CD4-positive, alpha-beta T cell (primary cell): ENCODE results near the gene ADGRA1. TPM values are rescaled to one million over a fixed set of nuclear protein-coding genes. Genes with fewer than 3 reads are reported as not detected.

Experiments used
- ATAC-seq: fragments of 200-7000 bp; cut with Tn5 transposase; one replicate; pipeline ENCODE4 v1.10.0; 2022; ENCODE audit warnings: mild to moderate bottlenecking; ENCODE audit not compliant: poor library complexity
- CTCF ChIA-PET: fragments of 350-600 bp; sonication (Branson Sonifier 250); formaldehyde crosslinking; loops from one replicate; lab custom pipeline; 2021; ENCODE audit warnings: antibody characterized with exemption, inconsistent platforms; lab: Charles Lee
- POLR2A ChIA-PET: fragments of 350-600 bp; sonication (Branson Sonifier 250); formaldehyde crosslinking; loops from one replicate; lab custom pipeline; 2021; ENCODE audit warnings: antibody characterized with exemption, inconsistent platforms; lab: Charles Lee
- DNase-seq, 14 experiments: peaks; one replicate each; pipeline ENCODE4 v3.0.0-alpha.2; 2013 to 2020; ENCODE audit warnings: mixed read lengths in 2 of 14
- H3K27ac ChIP-seq, 2 donors: one replicate each; pipeline versions ENCODE4 v1.5.1 to v1.7.0; 2013; ENCODE audit warnings: low read length in 2 of 2, low read depth in 1 of 2, mild to moderate bottlenecking in 1 of 2
- H3K27me3 ChIP-seq, 2 experiments: 1 replicate in 1 of 2; 2 replicates in 1 of 2; pipeline versions ENCODE4 v1.6.1 to v1.7.0; 2013; ENCODE audit warnings: low read length in 2 of 2, control low read depth in 1 of 2, mild to moderate bottlenecking in 1 of 2, moderate library complexity in 1 of 2; ENCODE audit not compliant: insufficient read depth in 2 of 2, control insufficient read depth in 1 of 2
- H3K36me3 ChIP-seq: one replicate; pipeline ENCODE4 v1.6.1; 2013; ENCODE audit warnings: low read length, control low read depth; ENCODE audit not compliant: insufficient read depth
- H3K4me1 ChIP-seq: one replicate; pipeline ENCODE4 v1.6.1; 2013; ENCODE audit warnings: low read length, control low read depth; ENCODE audit not compliant: insufficient read depth
- H3K4me3 ChIP-seq: one replicate; pipeline ENCODE4 v1.5.1; 2013; ENCODE audit warnings: mild to moderate bottlenecking, low read length, moderate library complexity
- H3K9me3 ChIP-seq, 2 experiments: 1 replicate in 1 of 2; 2 replicates in 1 of 2; pipeline versions ENCODE4 v1.6.1 to v1.7.0; 2013; ENCODE audit warnings: low read length in 2 of 2, mild to moderate bottlenecking in 2 of 2, control low read depth in 1 of 2, moderate library complexity in 1 of 2; ENCODE audit not compliant: control insufficient read depth in 1 of 2, insufficient read depth in 1 of 2
- H3K27ac Mint-ChIP-seq: one replicate; pipeline ENCODE4 v1.8.0; 2020; ENCODE audit warnings: mixed read lengths
- H3K27me3 Mint-ChIP-seq: one replicate; pipeline ENCODE4 v1.8.0; 2021; ENCODE audit warnings: mixed read lengths
- H3K36me3 Mint-ChIP-seq: one replicate; pipeline ENCODE4 v1.8.0; 2021; ENCODE audit warnings: low read depth, mixed read lengths
- H3K4me1 Mint-ChIP-seq: one replicate; pipeline ENCODE4 v1.8.0; 2021; ENCODE audit warnings: low read depth, mixed read lengths
- H3K4me3 Mint-ChIP-seq: one replicate; pipeline ENCODE4 v1.8.0; 2020; ENCODE audit warnings: mild to moderate bottlenecking, mixed read lengths
- H3K9me3 Mint-ChIP-seq: one replicate; pipeline ENCODE4 v1.8.0; 2020; ENCODE audit warnings: mixed read lengths
- CTCF ChIP-seq: fragments of 200-600 bp; IDR thresholded peaks from one replicate; pipeline ENCODE4 v1.8.0; 2022; ENCODE audit warnings: antibody characterized with exemption, mild to moderate bottlenecking
- intact Hi-C, 2 experiments: fragments of 100-400 bp; cut with DNase I in 1 of 2; cut with micrococcal nuclease in 1 of 2; formaldehyde crosslinking; loops; one replicate each; pipeline versions ENCODE4 v1.15.1 to v1.9.0; 2023 to 2025; cut with DNase I, micrococcal nuclease
- total RNA-seq, 174 experiments: library from RNA in 2 of 174; stranded (reverse) in 2 of 174; gene quantifications; one replicate each; pipeline ENCODE4 v1.2.3 and lab custom pipeline; 2021 to 2026

Gene ADGRA1
- total RNA-seq, 2 experiments from 2014 or later: not detected

- DNase-seq: no peak
- no peak overlapping the region for H3K4me3 Mint-ChIP-seq
- Histone ChIP-seq H3K4me3 (no peak overlapping the region), H3K36me3 (no peaks in the 10 kb centered on the region), H3K27me3 (peaks cover 6 to 15% of the 10 kb centered on the region in 2 experiments), H3K27ac (no peak overlapping the region), H3K9me3 (peaks cover 0 to 38% of the 10 kb centered on the region in 2 experiments), H3K4me1 (peaks cover 3% of the 10 kb centered on the region)
- peaks cover 21% of the 10 kb centered on the region for H3K27me3 Mint-ChIP-seq
- no peaks in the 10 kb centered on the region for H3K9me3 Mint-ChIP-seq
- no peak overlapping the region for H3K27ac Mint-ChIP-seq
- no peaks in the 10 kb centered on the region for H3K36me3 Mint-ChIP-seq
- no peaks in the 10 kb centered on the region for H3K4me1 Mint-ChIP-seq
- no peak for TF ChIP-seq CTCF
- no peak for ATAC-seq
- ChIA-PET POLR2A (no interaction called here), CTCF (no interaction called here)
- intact Hi-C loops: no loop called here
Observed at GRCh38 chr10:133122171-133122935, 34.6 kb downstream of the ADGRA1 start.

GRCh38 chr10:133123050-133123745 lies 35.5 kb downstream of the ADGRA1 start:
- intact Hi-C loops: no loop called here

More at GRCh38 chr10:133123050-133123745, 35.5 kb downstream of the ADGRA1 start:
- peaks cover 0 to 36% of the 10 kb centered on the region in 2 experiments for H3K9me3 ChIP-seq
- no peaks in the 10 kb centered on the region for H3K36me3 ChIP-seq
- H3K27ac ChIP-seq: no peak overlapping the region
- Mint-ChIP-seq H3K27ac (no peak overlapping the region), H3K4me1 (no peaks in the 10 kb centered on the region), H3K9me3 (no peaks in the 10 kb centered on the region), H3K4me3 (no peak overlapping the region), H3K36me3 (no peaks in the 10 kb centered on the region), H3K27me3 (peaks cover 21% of the 10 kb centered on the region)
- H3K27me3 ChIP-seq: peaks cover 6 to 9% of the 10 kb centered on the region in 2 experiments
- ChIA-PET POLR2A (no interaction called here), CTCF (no interaction called here)
- no peak for DNase-seq
- H3K4me3 ChIP-seq: no peak overlapping the region
- TF ChIP-seq CTCF: no peak
- no peak for ATAC-seq
- H3K4me1 ChIP-seq: peaks cover 3% of the 10 kb centered on the region
